Hepatocyte (in vitro differentiated cells): ENCODE data around the gene LIMS1.

Source experiments
- CTCF ChIP-seq: fragments of 200-600 bp; sonication (generic); IDR thresholded peaks from 2 replicates; pipeline ENCODE4 v1.5.1; 2016; ENCODE audit warnings: antibody characterized with exemption, mild to moderate bottlenecking; ENCODE audit not compliant: poor library complexity
- EZH2 ChIP-seq: fragments of 200-600 bp; sonication (generic); IDR thresholded peaks from 2 replicates; pipeline ENCODE4 v1.6.1; 2016; ENCODE audit warnings: antibody characterized with exemption, mild to moderate bottlenecking, borderline replicate concordance
- EZH2phosphoT487 ChIP-seq: fragments of 200-600 bp; sonication (generic); IDR thresholded peaks from one replicate; pipeline ENCODE4 v1.6.1; 2018; ENCODE audit warnings: antibody characterized with exemption, mild to moderate bottlenecking, low read depth, moderate library complexity; ENCODE audit not compliant: unreplicated experiment, severe bottlenecking

- TF ChIP-seq CTCF (no peak), EZH2phosphoT487 (no peak), EZH2 (no peak)
These were observed 103.0 kb downstream of the LIMS1 start for GRCh38 chr2:108637304-108637669.
